ENCODE results near the gene TMEM132E.
"Not testable (repeated sequence)": the region's sequence is repeated elsewhere in the genome, so short reads cannot be mapped to it uniquely, and the experiment has no call there.

The TMEM132E gene

DNA sequence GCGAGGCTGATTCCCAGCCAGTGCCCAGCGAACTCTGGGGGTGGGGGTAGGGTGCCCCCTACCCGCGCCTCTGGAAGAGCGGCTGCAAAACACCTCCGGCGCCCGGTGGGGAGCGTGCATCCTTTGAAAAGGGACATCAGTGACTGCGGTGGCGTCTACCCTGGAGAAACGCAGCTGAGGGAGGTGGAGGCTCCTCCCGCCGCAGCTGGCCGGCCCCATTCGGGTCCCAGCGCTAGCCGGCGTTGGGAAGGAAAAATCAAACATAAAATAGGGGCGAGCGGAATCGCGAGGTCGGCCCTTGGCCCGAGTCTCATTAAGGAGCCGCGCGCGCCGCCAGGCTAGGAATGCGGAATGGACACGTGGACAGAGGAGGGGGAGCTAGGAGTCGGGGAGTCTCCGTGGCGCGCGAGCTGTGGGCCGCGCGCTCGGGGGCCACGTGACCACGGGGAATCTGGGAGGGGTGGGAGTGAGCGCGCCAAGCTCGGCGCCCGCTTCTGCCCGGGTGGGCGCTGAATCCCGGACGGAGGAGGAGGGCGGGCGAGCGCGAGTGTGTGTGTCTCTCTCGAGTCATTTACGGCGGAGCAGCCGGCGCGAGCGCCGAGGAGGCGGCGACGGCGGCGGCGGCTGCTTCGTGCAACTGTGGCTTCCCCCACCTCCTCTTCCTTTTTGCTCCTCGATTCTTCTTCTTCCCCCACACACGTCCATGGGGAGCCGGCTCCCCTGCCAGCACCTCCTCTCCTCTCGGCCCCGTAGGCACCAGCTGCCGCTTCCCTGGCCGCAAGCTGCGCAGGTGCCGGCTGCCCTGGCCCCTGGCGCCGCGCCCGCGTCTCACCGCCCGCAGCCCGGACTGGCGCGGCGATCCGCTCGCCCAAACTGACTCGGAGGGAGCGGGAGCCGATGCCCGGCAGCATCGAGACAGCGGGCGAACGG is at the start of gene TMEM132E:
TSS of gene TMEM132E (plus strand) at position 566 of the 930 bp plus-strand sequence. CDS start 1,495 bp downstream, outside the sequence.
- peak; percentile 87 for DNase-seq (ENCODE audit: low spot score)

GRCh38 chr17:34530918-34531317 is 48.5 kb upstream of the TMEM132E start:
- no peak for DNase-seq (ENCODE audit: low spot score)

GRCh38 chr17:34532281-34533065 is 46.9 kb upstream of the TMEM132E start:
- DNase-seq (ENCODE audit: low spot score) = no peak

DNA sequence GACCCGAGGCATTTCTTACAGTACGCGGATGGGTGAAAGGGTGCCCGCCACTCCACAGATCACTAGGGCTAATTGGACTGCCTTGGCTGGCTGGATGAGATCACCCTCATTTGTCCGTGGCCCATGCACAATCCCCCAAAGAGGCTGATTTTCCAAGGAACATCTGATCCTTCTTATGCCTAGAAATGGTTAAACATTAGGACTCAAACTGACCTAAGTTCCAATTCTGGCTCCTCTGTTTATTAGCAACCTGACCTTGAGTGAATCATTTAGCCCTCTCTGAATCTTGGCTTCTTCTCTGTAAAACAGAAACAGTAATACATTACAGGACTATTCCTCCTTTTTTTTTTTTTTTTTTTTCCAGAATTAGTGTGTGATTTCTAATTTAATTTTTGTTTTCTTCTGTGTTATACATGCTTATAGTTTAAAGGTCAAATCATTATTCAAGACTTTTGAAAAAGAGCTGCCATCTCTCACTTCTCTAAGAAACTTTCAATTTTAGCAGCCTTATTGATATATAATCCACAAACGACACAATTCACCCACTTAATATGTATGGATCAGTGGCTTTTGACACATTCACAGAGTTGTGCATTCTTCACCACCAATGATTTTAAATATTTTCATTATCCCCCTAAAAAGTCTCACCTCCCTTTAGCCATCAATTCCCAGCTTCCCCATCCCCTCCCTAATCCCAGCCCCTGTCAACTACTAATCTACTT is 45.4 kb upstream of the TMEM132E start:
- no peak for DNase-seq (ENCODE audit: low spot score)

DNA sequence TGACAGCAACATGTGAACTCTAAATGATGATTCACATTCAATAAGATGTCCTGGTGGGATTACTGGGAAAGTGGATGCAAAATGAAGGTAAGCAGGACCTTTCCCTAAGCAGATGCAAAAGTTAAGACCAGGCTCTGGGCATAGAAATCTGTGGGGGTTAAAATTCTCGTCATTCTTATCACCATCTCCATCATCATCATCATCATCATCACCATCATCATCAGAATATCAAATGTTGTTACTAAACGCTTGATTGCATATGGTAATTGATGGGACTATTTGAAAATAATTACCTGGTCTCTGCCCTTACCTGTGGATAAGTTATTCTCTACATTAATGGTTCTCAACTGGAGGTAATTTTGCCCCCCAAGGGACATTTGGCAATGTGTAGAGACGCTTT is 41.9 kb upstream of the TMEM132E start:
- DNase-seq (ENCODE audit: low spot score) = no peak

GRCh38 chr17:34538582-34538981 is 40.8 kb upstream of the TMEM132E start:
- not testable (repeated sequence) for DNase-seq (ENCODE audit: low spot score)

GRCh38 chr17:34539881-34540280 is 39.5 kb upstream of the TMEM132E start:
- no peak for DNase-seq (ENCODE audit: low spot score)

DNA sequence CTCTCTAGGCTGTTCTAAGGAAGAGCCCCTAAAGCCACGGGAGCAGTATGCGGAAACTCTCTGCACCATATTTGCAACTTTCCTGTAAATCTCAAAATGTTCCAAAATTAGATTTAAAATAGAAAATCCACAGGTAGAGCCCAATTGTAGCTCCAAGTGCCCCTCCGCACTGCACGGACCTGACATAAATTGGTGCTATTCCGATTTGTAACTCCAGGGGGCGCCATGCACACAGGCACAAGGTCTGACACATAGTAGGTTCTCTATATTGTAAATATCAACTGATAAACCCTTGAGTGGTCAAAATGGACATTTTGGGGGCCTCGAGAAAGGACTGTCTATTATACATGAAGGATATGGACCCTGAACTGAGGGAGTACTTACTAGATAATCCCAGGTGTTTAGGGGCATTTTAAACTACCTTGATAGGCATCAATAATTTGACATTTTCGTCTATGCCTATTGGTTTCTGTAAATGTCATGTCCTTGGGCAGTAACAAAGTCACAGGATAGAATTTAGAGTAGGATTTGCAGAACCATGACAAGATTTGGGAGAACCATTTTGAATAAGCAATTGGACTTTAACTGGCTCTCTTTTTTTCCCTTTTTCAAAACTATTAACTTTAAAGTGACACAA is 36.6 kb upstream of the TMEM132E start:
- DNase-seq (ENCODE audit: low spot score) = peak; percentile 77

DNA sequence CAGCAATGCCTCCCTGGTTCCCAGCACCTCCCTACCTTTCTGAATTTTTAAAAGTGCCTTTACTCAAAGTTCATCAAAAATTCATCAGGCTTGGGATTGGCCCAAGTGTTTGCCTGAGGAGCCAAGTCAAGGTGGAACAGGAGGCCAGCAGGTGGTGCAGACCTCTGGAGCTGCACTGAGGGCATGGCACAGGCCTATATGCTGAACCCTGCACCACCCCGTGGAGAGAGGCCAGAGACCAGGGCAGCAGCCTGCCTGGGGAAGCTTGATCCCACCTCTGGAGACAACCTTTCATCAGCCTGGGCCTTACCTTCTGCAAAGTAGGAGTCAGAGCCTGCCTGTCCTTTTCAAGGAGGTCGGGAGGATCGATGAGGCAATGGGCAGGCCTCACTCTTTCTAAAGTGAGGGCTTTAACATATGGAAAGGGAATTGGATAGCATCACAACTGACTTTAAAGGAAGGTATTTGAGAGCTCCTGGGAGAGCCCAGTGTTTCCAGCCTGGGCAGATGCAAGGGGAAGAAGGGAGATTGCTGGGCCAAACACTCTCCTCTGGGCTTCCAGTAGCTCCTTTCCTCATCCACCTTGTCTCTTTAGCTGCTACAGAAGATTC is 31.8 kb upstream of the TMEM132E start:
- DNase-seq (ENCODE audit: low spot score) = no peak

DNA sequence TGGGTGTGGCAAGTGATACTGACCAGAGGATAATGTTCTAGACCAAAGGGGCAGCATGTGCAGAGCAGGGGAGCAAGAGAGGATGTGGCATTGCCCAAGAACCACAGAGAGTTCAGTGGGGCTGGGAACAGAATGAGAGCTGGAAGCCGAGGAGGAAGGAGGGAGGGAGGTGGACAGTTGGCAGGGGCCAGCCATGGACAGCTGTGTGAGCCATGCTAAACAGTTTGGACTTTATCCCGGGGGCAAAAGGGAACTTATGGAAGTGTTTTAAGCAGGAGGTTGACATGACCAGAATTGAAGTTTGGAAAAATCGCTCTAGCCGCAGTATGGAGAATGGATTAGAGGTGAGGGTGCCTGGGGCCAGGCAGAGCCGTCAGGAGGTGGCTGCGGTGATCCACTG is 29.4 kb upstream of the TMEM132E start:
- no peak for DNase-seq (ENCODE audit: low spot score)

DNA sequence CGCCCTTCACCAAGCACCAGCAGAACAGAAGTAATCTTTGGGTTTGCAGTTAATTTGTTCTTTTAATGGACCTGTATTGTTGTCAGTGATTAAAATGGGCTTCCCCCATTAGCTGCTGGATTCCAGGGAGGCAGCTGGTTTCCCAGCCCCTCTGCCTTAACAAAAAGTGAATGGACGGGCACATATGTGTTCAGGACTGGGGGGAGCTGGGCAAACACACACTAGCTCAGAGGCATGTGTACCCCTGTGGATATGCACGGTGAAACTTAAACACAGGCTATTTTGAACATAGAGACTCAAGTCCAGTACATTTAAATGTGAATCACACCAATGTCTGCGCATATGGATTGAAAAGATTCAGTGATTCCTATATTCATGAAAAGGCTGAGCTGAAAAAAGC is 25.5 kb upstream of the TMEM132E start:
- DNase-seq (ENCODE audit: low spot score) = no peak

- DNase-seq (ENCODE audit: low spot score) = peak; percentile 66
Observed at GRCh38 chr17:34556384-34556783, 23.0 kb upstream of the TMEM132E start.

GRCh38 chr17:34556931-34557330 is 22.5 kb upstream of the TMEM132E start:
- no peak for DNase-seq (ENCODE audit: low spot score)

- DNase-seq (ENCODE audit: low spot score) = no peak
Observed at GRCh38 chr17:34561328-34561727, 18.1 kb upstream of the TMEM132E start.

- DNase-seq (ENCODE audit: low spot score) = no peak
Observed at GRCh38 chr17:34562387-34562786, 17.0 kb upstream of the TMEM132E start.

- DNase-seq (ENCODE audit: low spot score) = no peak
Observed at GRCh38 chr17:34565713-34566112, 13.7 kb upstream of the TMEM132E start.

DNA sequence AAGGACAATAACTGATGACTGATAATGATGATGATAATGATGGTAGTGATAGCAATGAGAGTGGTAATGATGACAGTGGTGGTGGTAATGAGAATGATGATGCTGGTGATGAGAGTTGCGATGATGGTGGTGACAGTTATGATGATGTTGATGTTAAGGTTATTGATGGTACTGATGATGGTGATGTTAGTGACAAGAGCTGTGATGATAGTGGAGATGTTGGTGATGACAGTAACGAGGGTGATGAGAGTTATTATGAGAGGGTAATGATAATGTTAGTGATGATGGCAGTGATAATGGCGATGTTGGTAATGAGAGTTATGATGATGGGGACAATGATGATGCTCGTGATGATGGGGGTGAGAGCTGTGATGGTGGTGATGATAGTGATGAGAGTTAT is 13.2 kb upstream of the TMEM132E start:
- no peak for DNase-seq (ENCODE audit: low spot score)

GRCh38 chr17:34566873-34567272 is 12.5 kb upstream of the TMEM132E start:
- no peak for DNase-seq (ENCODE audit: low spot score)

DNA sequence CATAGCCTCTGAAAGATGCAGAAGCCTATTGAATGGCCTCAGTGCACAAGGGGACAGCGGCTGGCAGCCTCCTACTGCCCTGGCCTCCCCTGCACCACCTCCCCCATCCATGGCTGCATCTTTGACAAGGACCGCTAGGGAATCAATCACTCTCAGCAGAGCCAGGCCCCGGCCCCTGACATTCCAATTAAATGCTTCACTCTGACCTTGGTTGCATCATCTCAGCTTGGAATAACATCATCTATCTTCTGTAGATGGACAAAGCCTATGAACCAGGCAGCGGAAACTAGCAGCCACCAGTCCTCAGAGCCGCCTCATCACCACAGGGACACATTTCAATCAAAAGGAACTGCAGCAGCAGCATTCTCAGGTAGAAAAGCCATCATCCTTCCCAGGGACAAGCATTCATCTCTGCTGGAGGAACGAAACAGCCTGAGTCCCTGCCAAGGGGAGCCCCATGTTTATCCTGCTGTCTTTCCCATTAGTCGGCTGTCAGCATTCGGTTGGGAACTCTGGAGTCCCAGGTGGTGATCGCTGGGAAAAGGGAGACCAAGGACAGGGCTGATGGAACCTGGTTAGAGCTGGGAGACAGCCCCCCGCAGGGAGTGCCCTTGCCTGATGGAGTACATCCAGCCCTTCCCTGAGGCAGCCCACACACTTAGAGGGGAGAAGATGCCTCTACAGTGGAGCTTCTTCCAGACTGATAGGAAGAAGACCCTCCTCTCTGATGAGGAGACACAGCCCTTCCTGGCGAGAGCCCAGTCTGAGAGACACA is 11.5 kb upstream of the TMEM132E start:
- no peak for DNase-seq (ENCODE audit: low spot score)

DNA sequence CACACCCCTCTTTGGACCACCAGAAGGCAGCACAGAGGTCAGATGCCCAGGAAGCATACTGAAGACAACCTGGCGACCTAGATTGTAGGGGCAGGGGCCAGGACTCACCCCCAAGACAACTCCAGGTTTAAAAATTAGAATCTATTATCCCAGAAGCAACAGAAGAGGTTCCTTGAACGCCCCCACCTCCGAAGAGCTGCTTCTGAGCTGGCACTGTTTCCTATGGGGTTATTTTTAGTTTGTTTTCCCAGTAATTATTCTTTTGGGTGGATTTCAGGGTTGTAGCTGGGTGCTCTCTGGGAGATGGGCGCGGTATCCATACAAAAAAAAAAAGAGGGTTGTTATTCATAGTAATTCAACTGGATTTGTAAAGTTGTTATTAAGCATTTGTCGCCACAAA is 10.4 kb upstream of the TMEM132E start:
- DNase-seq (ENCODE audit: low spot score) = no peak

DNA sequence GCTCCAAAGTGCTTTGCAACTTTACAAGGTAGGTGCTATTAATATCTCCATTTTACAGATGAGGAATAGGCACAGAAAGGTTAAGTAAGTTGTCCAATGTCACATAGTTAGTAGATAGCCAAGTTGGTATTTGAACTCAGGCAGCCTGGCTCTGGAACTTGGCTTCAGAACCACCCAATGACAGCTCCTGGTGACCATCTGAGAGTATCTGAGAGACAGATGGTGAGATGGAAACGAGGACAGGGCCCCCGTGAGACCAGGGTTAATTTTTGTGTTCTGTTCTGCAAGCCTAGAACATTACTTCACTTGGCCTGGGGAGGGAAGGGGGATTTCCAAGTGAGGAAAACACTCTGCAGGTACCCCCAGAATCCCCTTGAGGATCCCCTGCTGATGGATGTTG is 9.8 kb upstream of the TMEM132E start:
- DNase-seq (ENCODE audit: low spot score) = no peak
